Loucy (cell line): ENCODE measurements around the gene AP1M1.

ENCODE experiments used
- H2AFZ ChIP-seq: fragments of 200-600 bp; sonication (generic); 2 replicates; pipeline ENCODE4 v1.6.0; 2016; ENCODE audit warnings: antibody characterized with exemption, mild to moderate bottlenecking, low read length, moderate library complexity
- H3F3A ChIP-seq: fragments of 200-600 bp; 2 replicates; pipeline ENCODE4 v1.6.0; 2016; ENCODE audit warnings: antibody characterized with exemption, low read depth, mild to moderate bottlenecking
- H3K27me3 ChIP-seq: fragments of 200-600 bp; sonication (generic); 2 replicates; pipeline ENCODE4 v1.6.1; 2014; ENCODE audit warnings: low read length, mild to moderate bottlenecking; ENCODE audit not compliant: insufficient read depth, poor library complexity, severe bottlenecking
- H3K36me3 ChIP-seq: fragments of 200-600 bp; sonication (generic); 2 replicates; pipeline ENCODE4 v1.6.1; 2016; ENCODE audit warnings: low read length; ENCODE audit not compliant: insufficient read depth
- H3K4me1 ChIP-seq: fragments of 200-600 bp; sonication (generic); 2 replicates; pipeline ENCODE4 v1.5.1; 2014; ENCODE audit warnings: low read length, mild to moderate bottlenecking; ENCODE audit not compliant: insufficient read depth, poor library complexity, severe bottlenecking
- H3K4me2 ChIP-seq: fragments of 200-600 bp; sonication (generic); 2 replicates; pipeline ENCODE4 v1.6.0; 2014; ENCODE audit warnings: antibody characterized with exemption, low read length, low read depth, mild to moderate bottlenecking; ENCODE audit not compliant: poor library complexity, severe bottlenecking
- H3K4me3 ChIP-seq: fragments of 200-600 bp; sonication (generic); 2 replicates; pipeline ENCODE4 v1.5.1; 2014; ENCODE audit warnings: low read length, mild to moderate bottlenecking, mixed read lengths; ENCODE audit not compliant: poor library complexity, severe bottlenecking
- H3K79me2 ChIP-seq: fragments of 200-600 bp; sonication (generic); 2 replicates; pipeline ENCODE4 v1.6.1; 2014; ENCODE audit warnings: low read length; ENCODE audit not compliant: insufficient read depth
- H3K9ac ChIP-seq: fragments of 200-600 bp; sonication (generic); 2 replicates; pipeline ENCODE4 v1.6.0; 2014; ENCODE audit warnings: mild to moderate bottlenecking, low read depth, low read length, moderate library complexity; ENCODE audit not compliant: poor library complexity, severe bottlenecking
- H3K9me2 ChIP-seq: fragments of 200-600 bp; sonication (generic); replicated peaks from 2 replicates; pipeline ENCODE4 v1.6.1; 2016; ENCODE audit warnings: low read depth, low read length, mixed read lengths
- H3K9me3 ChIP-seq: fragments of 200-600 bp; sonication (generic); 2 replicates; pipeline ENCODE4 v1.6.1; 2014; ENCODE audit warnings: mild to moderate bottlenecking, antibody characterized with exemption, low read length, low read depth; ENCODE audit not compliant: insufficient read depth
- H4K20me1 ChIP-seq: fragments of 200-600 bp; sonication (generic); 2 replicates; pipeline ENCODE4 v1.6.0; 2014; ENCODE audit warnings: antibody characterized with exemption, low read length, mild to moderate bottlenecking; ENCODE audit not compliant: insufficient read depth, poor library complexity, severe bottlenecking
- CTCF ChIP-seq: fragments of 200-600 bp; sonication (generic); conservative IDR thresholded peaks from 2 replicates; pipeline ENCODE4 v1.5.1; 2014; ENCODE audit warnings: mild to moderate bottlenecking, antibody characterized with exemption, low read length
- EZH2phosphoT487 ChIP-seq: fragments of 200-600 bp; IDR thresholded peaks from 2 replicates; pipeline ENCODE4 v1.6.1; 2018; ENCODE audit warnings: antibody characterized with exemption, mild to moderate bottlenecking, moderate library complexity, borderline replicate concordance

AP1M1 gene

GRCh38 chr19:16233836-16234551 lies 36.3 kb downstream of the AP1M1 start:
- H3K4me3 ChIP-seq: no peak overlapping the region
- TF ChIP-seq CTCF (no peak), EZH2phosphoT487 (no peak)
- no peaks in the 10 kb centered on the region for H3K9me3 ChIP-seq
- no peak overlapping the region for H2AFZ ChIP-seq
- H3K36me3 ChIP-seq: peaks cover 31% of the 10 kb centered on the region; the same call in 1 of the 2 replicates
- H3K79me2 ChIP-seq: no peaks in the 10 kb centered on the region
- no peak overlapping the region for H3K4me2 ChIP-seq
- no peaks in the 10 kb centered on the region for H3K27me3 ChIP-seq
- no peaks in the 10 kb centered on the region for H4K20me1 ChIP-seq
- no peaks in the 10 kb centered on the region for H3K9me2 ChIP-seq
- H3F3A ChIP-seq: no peaks in the 10 kb centered on the region
- no peak overlapping the region for H3K9ac ChIP-seq
- peaks cover 2% of the 10 kb centered on the region for H3K4me1 ChIP-seq

GRCh38 chr19:16234552-16235445 lies 37.1 kb downstream of the AP1M1 start:
- peaks cover 23% of the 10 kb centered on the region; the same call in 1 of the 2 replicates for H3K36me3 ChIP-seq
- TF ChIP-seq CTCF (no peak), EZH2phosphoT487 (no peak)
- peaks cover 2% of the 10 kb centered on the region for H3K4me1 ChIP-seq
- H4K20me1 ChIP-seq: no peaks in the 10 kb centered on the region
- H3K4me2 ChIP-seq: no peak overlapping the region
- H3K79me2 ChIP-seq: no peaks in the 10 kb centered on the region
- H2AFZ ChIP-seq: no peak overlapping the region
- H3K9me3 ChIP-seq: no peaks in the 10 kb centered on the region
- no peak overlapping the region for H3K9ac ChIP-seq
- no peaks in the 10 kb centered on the region for H3F3A ChIP-seq
- H3K4me3 ChIP-seq: no peak overlapping the region
- H3K9me2 ChIP-seq: no peaks in the 10 kb centered on the region
- H3K27me3 ChIP-seq: no peaks in the 10 kb centered on the region

- Histone ChIP-seq H3K4me1 (peaks cover 2% of the 10 kb centered on the region), H3K9ac (no peak overlapping the region), H3K4me3 (no peak overlapping the region), H2AFZ (no peak overlapping the region), H3K79me2 (no peaks in the 10 kb centered on the region), H3K9me3 (no peaks in the 10 kb centered on the region), H3K36me3 (peaks cover 14% of the 10 kb centered on the region; the same call in 1 of the 2 replicates), H3K27me3 (no peaks in the 10 kb centered on the region), H3F3A (no peaks in the 10 kb centered on the region), H4K20me1 (no peaks in the 10 kb centered on the region), H3K4me2 (no peak overlapping the region), H3K9me2 (no peaks in the 10 kb centered on the region)
- TF ChIP-seq EZH2phosphoT487: no peak
- no peak for TF ChIP-seq CTCF
Measured at GRCh38 chr19:16235811-16236652, 38.3 kb downstream of the AP1M1 start.
